ENCODE measurements around the gene RAB35. TPM values are rescaled to one million over a fixed set of nuclear protein-coding genes. Genes with fewer than 3 reads are reported as not detected.

Gene RAB35
- total RNA-seq, 4 donors from 2014 or later, result 12.3 to 30.7 (median 16.9) TPM

- H3K9me3 ChIP-seq, result no peaks in the 10 kb centered on the region
- TF ChIP-seq POLR2A (IDR thresholded peaks at IDR 0.05), result no peak
- TF ChIP-seq, protein P1, sequence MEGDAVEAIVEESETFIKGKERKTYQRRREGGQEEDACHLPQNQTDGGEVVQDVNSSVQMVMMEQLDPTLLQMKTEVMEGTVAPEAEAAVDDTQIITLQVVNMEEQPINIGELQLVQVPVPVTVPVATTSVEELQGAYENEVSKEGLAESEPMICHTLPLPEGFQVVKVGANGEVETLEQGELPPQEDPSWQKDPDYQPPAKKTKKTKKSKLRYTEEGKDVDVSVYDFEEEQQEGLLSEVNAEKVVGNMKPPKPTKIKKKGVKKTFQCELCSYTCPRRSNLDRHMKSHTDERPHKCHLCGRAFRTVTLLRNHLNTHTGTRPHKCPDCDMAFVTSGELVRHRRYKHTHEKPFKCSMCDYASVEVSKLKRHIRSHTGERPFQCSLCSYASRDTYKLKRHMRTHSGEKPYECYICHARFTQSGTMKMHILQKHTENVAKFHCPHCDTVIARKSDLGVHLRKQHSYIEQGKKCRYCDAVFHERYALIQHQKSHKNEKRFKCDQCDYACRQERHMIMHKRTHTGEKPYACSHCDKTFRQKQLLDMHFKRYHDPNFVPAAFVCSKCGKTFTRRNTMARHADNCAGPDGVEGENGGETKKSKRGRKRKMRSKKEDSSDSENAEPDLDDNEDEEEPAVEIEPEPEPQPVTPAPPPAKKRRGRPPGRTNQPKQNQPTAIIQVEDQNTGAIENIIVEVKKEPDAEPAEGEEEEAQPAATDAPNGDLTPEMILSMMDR (IDR thresholded peaks at IDR 0.05 in 4 of 5, conservative IDR thresholded peaks at IDR 0.05 in 1 of 5), result no peak
- H3K36me3 ChIP-seq, result peaks cover 7 to 96% of the 10 kb centered on the region in 2 donors
- no peaks in the 10 kb centered on the region for H3K4me1 ChIP-seq
- no peak overlapping the region for H3K27ac ChIP-seq
- no peak for DNase-seq
- intact Hi-C loops (cut with DNase I; ENCODE audit: low total_unique reads), result no loop called here
- in situ Hi-C loops (cut with MboI; ENCODE audit: low sequenced_read_pairs in 4 of 4), result no loop called here
- no peak for ATAC-seq
- no peak overlapping the region for H3K4me3 ChIP-seq
- no peaks in the 10 kb centered on the region for H3K27me3 ChIP-seq
Measured at GRCh38 chr12:120150919-120151525, 34.5 kb upstream of the RAB35 start.

DNA sequence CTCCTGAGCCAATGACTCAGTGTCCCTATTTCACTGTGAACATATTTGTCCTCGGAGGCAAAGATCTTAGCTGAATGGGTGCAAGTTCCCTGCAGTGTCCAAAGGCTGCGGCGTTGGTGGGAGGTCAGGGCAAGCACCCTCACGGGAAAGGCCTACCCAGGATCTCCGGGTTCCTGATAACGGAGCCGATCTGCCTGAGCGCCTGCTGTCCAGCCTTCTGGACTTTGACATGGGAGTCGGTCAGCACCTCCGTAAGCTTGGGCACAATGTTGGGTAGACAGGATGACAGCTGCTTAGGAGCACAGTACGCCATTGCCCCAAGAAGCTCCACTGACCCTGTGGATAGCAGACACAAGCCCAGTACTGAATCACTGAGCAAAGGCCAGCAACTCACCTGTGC is 31.5 kb upstream of the RAB35 start:
- intact Hi-C loops (cut with DNase I; ENCODE audit: low total_unique reads) (no loop called here), in situ Hi-C loops (cut with MboI; ENCODE audit: low sequenced_read_pairs in 4 of 4) (no loop called here)

GRCh38 chr12:120145164-120145563 is 28.6 kb upstream of the RAB35 start:
- Histone ChIP-seq H3K36me3 (peaks cover 9 to 100% of the 10 kb centered on the region in 2 donors), H3K27ac (no peak overlapping the region), H3K9me3 (no peaks in the 10 kb centered on the region), H3K27me3 (no peaks in the 10 kb centered on the region), H3K4me3 (no peak overlapping the region), H3K4me1 (no peaks in the 10 kb centered on the region)
- TF ChIP-seq, protein P1 (IDR thresholded peaks at IDR 0.05 in 4 of 5, conservative IDR thresholded peaks at IDR 0.05 in 1 of 5), result no peak
- TF ChIP-seq POLR2A (IDR thresholded peaks at IDR 0.05), result no peak
- intact Hi-C loops (cut with DNase I; ENCODE audit: low total_unique reads) (no loop called here), in situ Hi-C loops (cut with MboI; ENCODE audit: low sequenced_read_pairs in 4 of 4) (no loop called here)
- no peak for ATAC-seq
- DNase-seq, result no peak

More for the DNA sequence above, 31.5 kb upstream of the RAB35 start:
- peaks cover 9 to 96% of the 10 kb centered on the region in 2 donors for H3K36me3 ChIP-seq
- H3K4me3 ChIP-seq, result no peak overlapping the region
- H3K27me3 ChIP-seq, result no peaks in the 10 kb centered on the region
- no peaks in the 10 kb centered on the region for H3K4me1 ChIP-seq
- TF ChIP-seq, protein P1 (IDR thresholded peaks at IDR 0.05 in 4 of 5, conservative IDR thresholded peaks at IDR 0.05 in 1 of 5), result no peak
- no peak for TF ChIP-seq POLR2A (IDR thresholded peaks at IDR 0.05)
- DNase-seq, result no peak
- no peak for ATAC-seq
- H3K9me3 ChIP-seq, result no peaks in the 10 kb centered on the region
- H3K27ac ChIP-seq, result no peak overlapping the region

DNA sequence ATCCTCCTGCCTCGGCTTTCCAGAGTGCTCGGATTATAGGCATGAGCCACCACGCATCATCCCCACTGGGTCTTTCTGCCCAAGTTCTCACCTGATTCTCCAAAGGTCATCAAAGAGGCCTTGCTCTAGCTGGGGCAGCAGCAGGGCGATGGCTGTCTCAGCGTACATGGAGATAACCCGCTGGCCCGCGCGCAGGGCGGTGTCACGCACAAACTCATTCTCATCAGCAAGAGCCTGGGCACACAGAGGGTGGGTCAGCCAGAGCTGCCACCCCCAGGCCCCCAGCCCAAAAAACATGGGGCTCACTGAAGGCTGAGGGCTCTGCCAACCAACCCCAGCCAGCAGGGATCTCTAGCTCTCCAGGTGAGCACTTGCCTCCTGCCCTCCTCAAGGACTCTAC is 27.7 kb upstream of the RAB35 start:
- intact Hi-C loops (cut with DNase I; ENCODE audit: low total_unique reads), result no loop called here

More for the DNA sequence above, 27.7 kb upstream of the RAB35 start:
- Histone ChIP-seq H3K36me3 (peaks cover 9 to 99% of the 10 kb centered on the region in 2 donors), H3K27ac (no peak overlapping the region), H3K27me3 (no peaks in the 10 kb centered on the region), H3K4me3 (no peak overlapping the region), H3K4me1 (no peaks in the 10 kb centered on the region), H3K9me3 (no peaks in the 10 kb centered on the region)
- in situ Hi-C loops (cut with MboI; ENCODE audit: low sequenced_read_pairs in 4 of 4), result no loop called here
- DNase-seq, result no peak
- no peak for ATAC-seq
- no peak for TF ChIP-seq POLR2A (IDR thresholded peaks at IDR 0.05)
- TF ChIP-seq, protein P1 (IDR thresholded peaks at IDR 0.05 in 4 of 5, conservative IDR thresholded peaks at IDR 0.05 in 1 of 5), result no peak

Measured in gastrocnemius medialis (tissue), 4 donors.